GM15510 (cell line): ENCODE data around the gene ALDH1A3.

ENCODE experiments used
- POLR2A ChIP-seq: IDR thresholded peaks from 3 replicates; pipeline ENCODE4 v1.6.1; 2011; ENCODE audit warnings: borderline replicate concordance; ENCODE audit not compliant: insufficient read length; ENCODE audit errors: extremely low read depth

The ALDH1A3 gene

GRCh38 chr15:100849855-100850218, 29.8 kb upstream of the ALDH1A3 start:
- no peak for TF ChIP-seq POLR2A

- no peak for TF ChIP-seq POLR2A
Measured at GRCh38 chr15:100852630-100853029, 27.0 kb upstream of the ALDH1A3 start.

GRCh38 chr15:100853676-100854440, 25.8 kb upstream of the ALDH1A3 start:
- TF ChIP-seq POLR2A, result no peak

GRCh38 chr15:100856867-100857266, 22.8 kb upstream of the ALDH1A3 start:
- TF ChIP-seq POLR2A, result no peak

- no peak for TF ChIP-seq POLR2A
Measured at GRCh38 chr15:100858294-100858693, 21.3 kb upstream of the ALDH1A3 start.

- no peak for TF ChIP-seq POLR2A
Measured at GRCh38 chr15:100859970-100860828, 19.4 kb upstream of the ALDH1A3 start.

- TF ChIP-seq POLR2A, result no peak
Measured at GRCh38 chr15:100860829-100861510, 18.7 kb upstream of the ALDH1A3 start.

- TF ChIP-seq POLR2A, result no peak
Measured at GRCh38 chr15:100861511-100861991, 18.1 kb upstream of the ALDH1A3 start.

- no peak for TF ChIP-seq POLR2A
Measured at GRCh38 chr15:100862162-100862561, 17.5 kb upstream of the ALDH1A3 start.

- TF ChIP-seq POLR2A, result no peak
Measured at GRCh38 chr15:100863075-100863795, 16.4 kb upstream of the ALDH1A3 start.

- no peak for TF ChIP-seq POLR2A
Measured at GRCh38 chr15:100863796-100864267, 15.8 kb upstream of the ALDH1A3 start.

GRCh38 chr15:100866386-100867330, 13.0 kb upstream of the ALDH1A3 start:
- no peak for TF ChIP-seq POLR2A

GRCh38 chr15:100867433-100867832, 12.2 kb upstream of the ALDH1A3 start:
- no peak for TF ChIP-seq POLR2A
